Gastroesophageal sphincter (tissue), 3 donors: ENCODE data around the gene PBX3.

ENCODE experiments used
- EP300 ChIP-seq: sonication (generic); formaldehyde crosslinking; IDR thresholded peaks from one replicate; pipeline ENCODE4 v1.6.1; 2017; ENCODE audit warnings: antibody characterized with exemption, mild to moderate bottlenecking
- POLR2A ChIP-seq, 2 donors: fragments of 450-650 bp; IDR thresholded peaks; one replicate each; pipeline ENCODE4 v1.6.1; 2017; ENCODE audit warnings: antibody characterized with exemption in 2 of 2, mild to moderate bottlenecking in 2 of 2, moderate library complexity in 1 of 2
- POLR2AphosphoS5 ChIP-seq: sonication (generic); formaldehyde crosslinking; IDR thresholded peaks from one replicate; pipeline ENCODE4 v1.6.1; 2017; ENCODE audit warnings: antibody characterized with exemption
- TF ChIP-seq, protein P1 (sequence below), 4 experiments: fragments of 200-600 bp in 2 of 4; fragments of 450-650 bp in 2 of 4; sonication (generic) in 1 of 4; IDR thresholded peaks; one replicate each; pipeline ENCODE4 v1.5.1; 2017 to 2019; ENCODE audit warnings: antibody characterized with exemption in 4 of 4, mild to moderate bottlenecking in 2 of 4, moderate library complexity in 2 of 4

DNA sequence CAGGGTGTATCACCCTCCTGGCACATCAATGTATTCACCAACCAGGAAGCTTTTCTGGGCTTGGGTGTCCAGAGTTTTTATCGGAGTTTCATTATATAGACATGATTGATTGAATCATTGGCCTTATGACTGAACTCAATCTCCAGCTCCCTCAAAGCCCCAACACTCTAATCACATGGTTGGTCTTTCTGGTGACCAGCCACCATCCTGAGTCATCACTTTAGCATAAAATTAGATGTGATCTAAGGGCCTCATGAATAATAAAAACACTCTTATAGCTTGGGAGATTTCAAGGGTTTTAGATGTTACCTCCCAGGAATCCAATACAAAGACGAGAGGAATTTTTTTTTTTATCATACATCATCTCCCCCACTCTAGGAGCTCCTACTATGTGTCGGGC is 7.7 kb upstream of the PBX3 start:
- TF ChIP-seq POLR2A (IDR thresholded peaks at IDR 0.05) (no peak), EP300 (no peak), POLR2AphosphoS5 (no peak)
- TF ChIP-seq, protein P1, sequence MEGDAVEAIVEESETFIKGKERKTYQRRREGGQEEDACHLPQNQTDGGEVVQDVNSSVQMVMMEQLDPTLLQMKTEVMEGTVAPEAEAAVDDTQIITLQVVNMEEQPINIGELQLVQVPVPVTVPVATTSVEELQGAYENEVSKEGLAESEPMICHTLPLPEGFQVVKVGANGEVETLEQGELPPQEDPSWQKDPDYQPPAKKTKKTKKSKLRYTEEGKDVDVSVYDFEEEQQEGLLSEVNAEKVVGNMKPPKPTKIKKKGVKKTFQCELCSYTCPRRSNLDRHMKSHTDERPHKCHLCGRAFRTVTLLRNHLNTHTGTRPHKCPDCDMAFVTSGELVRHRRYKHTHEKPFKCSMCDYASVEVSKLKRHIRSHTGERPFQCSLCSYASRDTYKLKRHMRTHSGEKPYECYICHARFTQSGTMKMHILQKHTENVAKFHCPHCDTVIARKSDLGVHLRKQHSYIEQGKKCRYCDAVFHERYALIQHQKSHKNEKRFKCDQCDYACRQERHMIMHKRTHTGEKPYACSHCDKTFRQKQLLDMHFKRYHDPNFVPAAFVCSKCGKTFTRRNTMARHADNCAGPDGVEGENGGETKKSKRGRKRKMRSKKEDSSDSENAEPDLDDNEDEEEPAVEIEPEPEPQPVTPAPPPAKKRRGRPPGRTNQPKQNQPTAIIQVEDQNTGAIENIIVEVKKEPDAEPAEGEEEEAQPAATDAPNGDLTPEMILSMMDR (IDR thresholded peaks at IDR 0.05), result no peak
